ENCODE measurements around the gene HOMER1. TPM values are rescaled to one million over a fixed set of nuclear protein-coding genes. Genes with fewer than 3 reads are reported as not detected.

HOMER1 gene
- total RNA-seq: 11.3 and 15.2 TPM in 2 replicates

GRCh38 chr5:79513704-79514390 lies at the start of gene HOMER1:
HOMER1 (minus strand) TSS chr5:79514134; CDS start chr5:79512774, 1,360 bp downstream.

Other genes starting within 250 kb of the HOMER1 start
- 20.3 and 30.4 TPM in 2 replicates for gene TENT2, start 98.3 kb upstream of the HOMER1 start, total RNA-seq
- gene CMYA5, start 175.7 kb upstream of the HOMER1 start, total RNA-seq: under 0.01 and 1.1 TPM in 2 replicates

Data from regular cardiac myocyte (primary cell).